GM21528 (cell line): Measurements from ENCODE around the gene HMG20B.
"Not testable (repeated sequence)": the region's sequence is repeated elsewhere in the genome, so short reads cannot be mapped to it uniquely, and the experiment has no call there.

Experiments
- ATAC-seq: cut with Tn5 transposase; IDR thresholded peaks from one replicate; pipeline ENCODE4 v1.9.1; 2021; ENCODE audit warnings: mild to moderate bottlenecking, moderate library complexity; ENCODE audit not compliant: unreplicated experiment, low FRiP score

HMG20B gene

GRCh38 chr19:3578390-3578789 lies 5.6 kb downstream of the HMG20B start:
- no peak for ATAC-seq

GRCh38 chr19:3580156-3580934 lies 7.6 kb downstream of the HMG20B start:
- ATAC-seq, result no peak

- not testable (repeated sequence) for ATAC-seq
Measured at GRCh38 chr19:3581792-3582191, 9.0 kb downstream of the HMG20B start.

- ATAC-seq, result not testable (repeated sequence)
Measured at GRCh38 chr19:3584036-3584802, 11.5 kb downstream of the HMG20B start.

- ATAC-seq, result no peak
Measured at GRCh38 chr19:3585301-3586126, 12.8 kb downstream of the HMG20B start, which contains the start of gene GIPC3. Gene GIPC3, plus strand, starts transcription at chr19:3585478. Its CDS starts 120 bp downstream, at chr19:3585598.

GRCh38 chr19:3586127-3586626 lies 13.4 kb downstream of the HMG20B start:
- no peak for ATAC-seq

- ATAC-seq, result no peak
Measured at GRCh38 chr19:3586707-3587346, 14.1 kb downstream of the HMG20B start.

GRCh38 chr19:3589439-3589838 lies 16.7 kb downstream of the HMG20B start:
- ATAC-seq, result no peak

- ATAC-seq, result no peak
Measured at GRCh38 chr19:3589949-3590348, 17.2 kb downstream of the HMG20B start.

- ATAC-seq, result no peak
Measured at GRCh38 chr19:3590991-3591659, 18.4 kb downstream of the HMG20B start.

- ATAC-seq, result no peak
Measured at GRCh38 chr19:3591876-3592613, 19.3 kb downstream of the HMG20B start.

- ATAC-seq, result no peak
Measured at GRCh38 chr19:3593156-3593555, 20.4 kb downstream of the HMG20B start.

GRCh38 chr19:3595521-3596061 lies 22.8 kb downstream of the HMG20B start:
- no peak for ATAC-seq

GRCh38 chr19:3599776-3600187 lies 27.0 kb downstream of the HMG20B start:
- ATAC-seq, result no peak

GRCh38 chr19:3601021-3601420 lies 28.3 kb downstream of the HMG20B start:
- no peak for ATAC-seq

GRCh38 chr19:3603121-3603811 lies 30.5 kb downstream of the HMG20B start:
- no peak for ATAC-seq

GRCh38 chr19:3604227-3604986 lies 31.7 kb downstream of the HMG20B start:
- no peak for ATAC-seq
